Fibroblast of the conjunctiva (primary cell): Measurements from ENCODE around the gene DFFA.
A peak's percentile ranks its signal among the peaks of the same experiment; 100 is the strongest.
"Not testable (repeated sequence)": the region's sequence is repeated elsewhere in the genome, so short reads cannot be mapped to it uniquely, and the experiment has no call there.

Source experiments
- DNase-seq: peaks from one replicate; pipeline ENCODE4 v3.0.0-alpha.2; 2010; ENCODE audit warnings: low read depth

Gene DFFA

GRCh38 chr1:10506046-10506676 lies 33.8 kb upstream of the DFFA start:
- not testable (repeated sequence) for DNase-seq

GRCh38 chr1:10504249-10504648 lies 31.9 kb upstream of the DFFA start:
- no peak for DNase-seq

DNA sequence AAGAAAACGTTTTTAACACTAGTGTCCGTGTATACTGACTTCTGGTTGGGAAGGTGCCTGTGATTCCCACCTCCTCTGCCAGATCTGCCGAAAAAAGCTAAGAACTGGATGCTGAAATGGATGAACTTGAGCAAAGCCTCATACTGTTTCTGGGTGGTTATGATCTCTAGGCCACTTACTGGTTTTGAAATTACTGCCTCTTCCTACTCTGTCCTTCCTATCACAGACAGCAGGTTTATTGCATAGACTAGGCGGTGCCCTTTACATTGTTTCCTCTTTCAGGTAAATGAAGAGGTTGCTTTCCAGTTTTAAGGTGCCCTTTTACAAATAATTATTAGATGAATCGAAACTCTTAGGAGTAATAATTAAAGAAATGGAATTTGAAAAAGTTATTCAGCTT lies 29.9 kb upstream of the DFFA start:
- DNase-seq = no peak

- no peak for DNase-seq
Measured at GRCh38 chr1:10498231-10498630, 25.9 kb upstream of the DFFA start.

GRCh38 chr1:10497109-10497508 lies 24.8 kb upstream of the DFFA start:
- DNase-seq = no peak

GRCh38 chr1:10495952-10496351 lies 23.6 kb upstream of the DFFA start:
- DNase-seq = no peak

GRCh38 chr1:10495475-10495817 lies 23.1 kb upstream of the DFFA start:
- DNase-seq = no peak

DNA sequence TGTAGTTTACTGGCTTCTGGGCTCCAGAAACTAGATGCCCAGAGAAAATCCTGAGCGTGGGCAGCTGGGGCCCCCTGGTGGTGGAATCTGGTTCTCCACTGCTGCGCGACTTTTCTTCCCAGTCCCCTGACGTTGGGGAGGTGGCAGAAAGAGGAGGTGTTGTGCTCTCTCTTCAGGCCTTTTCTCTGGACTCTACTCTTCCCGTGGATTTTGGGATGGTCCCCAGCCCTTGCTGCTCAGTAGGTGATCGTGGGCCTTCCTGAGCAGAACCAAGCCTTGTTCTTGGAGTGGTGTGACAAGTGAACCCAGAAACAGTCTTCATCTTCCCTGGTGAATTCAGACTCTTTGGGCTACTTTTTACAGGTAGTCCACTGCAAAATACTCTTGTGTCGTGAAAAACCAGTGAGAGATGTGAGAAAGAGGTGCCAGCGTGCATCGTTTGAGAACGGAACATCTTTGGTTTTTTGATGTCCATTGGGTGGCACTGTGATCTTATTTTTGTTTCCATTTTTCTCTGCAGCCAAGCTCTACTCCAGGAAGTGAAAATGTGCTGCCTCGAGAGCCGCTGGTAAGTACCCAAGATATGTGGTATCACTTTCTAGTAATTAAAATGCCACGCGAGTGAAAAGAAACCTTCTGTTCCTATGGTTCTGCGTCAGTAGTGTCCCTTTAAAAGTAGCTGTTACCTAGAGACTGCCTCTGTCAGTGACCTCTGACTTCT lies 22.6 kb upstream of the DFFA start:
- DNase-seq = no peak

DNA sequence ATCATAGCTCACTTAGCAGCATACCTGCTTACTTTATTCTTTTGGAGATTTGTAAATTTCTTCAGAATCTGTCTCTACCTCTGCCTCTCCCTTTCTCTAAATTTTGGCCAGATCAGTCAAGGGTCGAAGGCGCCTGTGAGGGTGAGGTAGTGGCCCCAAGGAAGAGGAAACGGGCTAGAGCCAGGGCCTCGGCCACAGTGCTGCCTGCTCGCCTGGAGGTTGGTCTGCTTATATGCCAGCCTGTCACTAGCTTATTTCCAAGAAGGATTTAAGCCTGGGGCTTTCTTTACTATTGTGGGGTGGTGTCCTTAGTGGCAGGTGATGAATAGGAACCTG lies 22.1 kb upstream of the DFFA start:
- DNase-seq = no peak

- DNase-seq = no peak
Measured at GRCh38 chr1:10490286-10490970, 18.1 kb upstream of the DFFA start.

DNA sequence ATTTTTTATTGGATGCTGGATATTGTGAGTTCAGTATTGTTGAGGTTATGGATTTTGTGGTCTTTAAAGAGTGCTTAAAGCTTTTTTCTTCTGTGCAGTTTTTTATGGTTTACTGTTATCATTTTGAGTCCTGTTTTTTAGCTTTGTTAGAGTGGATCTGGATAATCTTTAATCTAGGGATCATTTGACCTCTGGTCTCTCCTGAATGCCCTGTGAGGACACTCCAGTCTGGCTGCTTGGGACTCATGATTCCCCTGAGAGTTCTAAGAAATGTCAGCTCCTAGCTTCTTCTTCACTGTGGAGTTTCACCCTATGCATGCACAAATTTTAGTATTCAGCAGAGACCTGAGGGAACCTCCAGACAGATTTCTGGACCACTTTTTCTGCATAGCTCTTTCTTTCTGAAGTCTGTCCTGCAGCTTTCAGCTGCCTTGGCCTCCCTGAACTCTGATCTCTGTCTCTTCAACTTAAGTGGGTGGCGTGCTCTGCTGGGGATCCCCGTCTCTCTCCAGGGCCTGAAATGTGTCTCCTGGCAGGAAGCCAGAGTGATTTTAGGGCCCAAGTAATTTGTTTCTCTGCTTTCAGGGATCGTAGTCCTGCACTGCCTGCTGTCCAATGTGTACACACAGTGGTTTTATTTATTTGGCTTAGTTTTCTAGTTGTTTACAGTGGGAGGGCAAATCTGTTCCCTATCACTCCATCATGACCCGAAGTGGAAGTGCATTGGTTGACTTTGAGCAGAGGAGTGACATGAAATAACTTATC lies 17.1 kb upstream of the DFFA start:
- no peak for DNase-seq

DNA sequence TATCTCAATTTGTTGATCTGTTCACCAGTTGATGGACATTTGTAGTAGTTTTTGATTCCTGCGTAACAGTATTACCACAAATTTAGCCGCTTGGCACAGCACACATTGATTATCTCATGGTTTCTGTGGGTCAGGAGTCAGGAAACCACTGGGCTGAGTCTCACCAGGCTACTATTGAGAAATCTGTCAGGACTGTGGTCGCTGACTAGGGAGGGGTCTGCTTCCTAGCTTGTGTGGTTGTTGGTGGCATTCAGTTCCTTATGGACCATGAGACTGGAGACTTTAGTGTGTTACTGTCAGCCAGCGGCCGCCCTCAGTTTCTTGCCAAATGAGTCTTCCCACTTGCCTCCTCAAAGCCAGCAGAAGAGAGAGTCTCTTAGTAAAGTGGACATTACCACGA lies 12.2 kb upstream of the DFFA start:
- no peak for DNase-seq

GRCh38 chr1:10480614-10481013 lies 8.3 kb upstream of the DFFA start:
- no peak for DNase-seq

GRCh38 chr1:10479296-10479695 lies 7.0 kb upstream of the DFFA start:
- no peak for DNase-seq

DNA sequence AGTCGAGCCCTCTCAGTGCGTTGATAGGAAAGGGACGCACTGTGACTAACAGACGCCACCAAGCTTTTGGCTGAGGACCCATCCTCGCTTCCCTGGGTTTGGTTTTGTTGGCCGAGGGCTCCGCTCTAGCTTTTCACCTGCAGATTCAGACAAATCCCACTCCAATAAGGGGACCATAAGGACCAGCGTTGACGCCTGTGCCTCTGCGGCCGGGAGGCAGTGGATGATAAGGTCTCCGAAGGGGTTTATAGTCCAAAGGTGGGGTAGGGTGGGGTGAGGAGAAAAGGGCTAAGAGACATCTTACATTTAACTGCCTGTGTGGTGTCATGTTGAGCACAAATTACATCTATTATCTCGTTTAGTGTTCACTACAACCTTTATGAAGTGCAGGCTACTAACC lies 3.2 kb upstream of the DFFA start:
- DNase-seq = no peak

DNA sequence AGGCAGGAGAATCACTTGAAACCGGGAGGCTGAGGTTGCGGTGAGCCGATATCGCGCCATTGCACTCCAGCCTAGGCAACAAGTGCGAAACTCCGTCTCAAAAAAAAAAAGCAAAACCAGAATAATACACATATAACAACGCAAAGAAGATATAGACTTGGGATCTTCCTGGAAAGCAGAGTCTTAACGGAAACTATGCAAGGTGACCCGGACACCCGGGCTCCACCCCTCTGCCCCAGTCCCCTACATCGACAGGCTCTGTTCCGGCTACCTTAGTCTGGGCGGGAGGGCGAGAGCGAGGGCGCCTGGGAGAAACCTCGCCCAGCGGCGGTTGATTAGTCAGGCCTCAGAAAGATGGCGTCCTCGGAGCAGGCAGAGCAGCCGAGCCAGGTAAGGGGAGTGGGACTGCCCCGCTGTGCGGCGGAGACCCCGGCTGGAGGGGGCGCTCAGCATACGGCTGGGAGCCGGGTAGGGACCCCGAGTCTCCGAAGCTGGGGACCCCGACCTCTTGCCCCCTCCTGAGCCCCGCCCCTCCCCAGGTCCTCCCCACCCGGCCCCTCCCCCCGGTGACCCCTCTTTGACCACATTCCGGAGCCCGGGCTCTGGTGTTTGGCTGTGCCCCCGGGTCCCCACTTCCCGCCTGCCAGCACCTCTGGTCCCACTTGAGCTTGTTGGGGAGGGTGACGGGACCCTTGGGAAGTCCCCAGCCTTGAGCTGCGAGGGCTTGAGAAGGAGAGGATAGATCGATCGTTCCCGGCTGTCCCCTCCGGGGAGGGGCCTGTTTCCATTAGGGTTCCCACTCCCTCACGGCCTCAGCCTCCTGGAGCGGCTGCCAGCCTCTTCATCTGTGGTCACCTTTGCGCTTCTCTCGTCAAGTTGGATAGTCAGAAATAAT lies 2.5 kb upstream of the DFFA start, which contains the start of gene PEX14:
PEX14 (plus strand) TSS at position 338 of the 895 bp plus-strand sequence; CDS start at position 355, 17 bp downstream.
- peak; percentile 47 for DNase-seq

GRCh38 chr1:10474309-10474612 lies 1.9 kb upstream of the DFFA start:
- DNase-seq = not testable (repeated sequence)

- no peak for DNase-seq
Measured at GRCh38 chr1:10473145-10473765, 926 bp upstream of the DFFA start.

GRCh38 chr1:10471411-10472219 lies 714 bp downstream of the DFFA start:
- DNase-seq = no peak

DNA sequence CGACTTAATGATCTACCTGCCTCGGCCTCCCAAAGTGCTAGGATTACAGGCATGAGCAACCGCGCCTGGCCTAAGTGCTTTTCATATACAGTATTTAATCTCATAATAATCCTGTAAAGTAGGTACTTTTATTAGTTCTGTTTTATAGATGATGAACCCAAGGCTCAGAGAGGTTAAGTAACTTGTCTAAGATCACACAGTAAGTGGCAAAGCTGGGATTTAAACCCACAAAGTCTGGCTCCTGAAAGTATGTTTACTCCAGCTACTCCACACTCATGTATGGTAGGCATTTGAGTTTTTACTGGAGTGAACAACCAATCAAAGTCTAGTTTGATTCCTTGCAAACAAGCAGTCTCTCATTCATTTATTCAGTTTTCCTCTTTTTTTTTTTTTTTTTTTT lies 2.3 kb downstream of the DFFA start:
- DNase-seq = no peak

DNA sequence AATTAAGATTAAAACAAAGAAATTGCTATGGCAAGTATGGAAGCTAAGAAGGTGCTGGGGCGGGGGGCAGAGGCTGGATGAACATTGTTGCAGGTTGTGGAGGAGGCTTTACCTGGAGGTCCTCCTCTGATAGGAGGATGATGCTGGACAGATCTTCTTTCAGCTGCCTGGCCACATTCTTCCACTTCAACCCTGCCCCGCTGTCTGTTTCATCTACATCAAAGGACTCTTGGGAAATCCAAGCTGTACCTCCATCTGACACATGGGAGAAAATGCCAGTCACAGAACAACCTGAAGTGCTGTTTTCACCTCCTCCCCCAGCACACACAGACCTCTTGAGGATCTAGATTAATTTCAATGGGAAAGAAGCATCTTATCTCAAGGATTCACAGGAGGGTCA lies 5.3 kb downstream of the DFFA start:
- no peak for DNase-seq
